ENCODE data around the gene NHLH1.

NHLH1 gene

DNA sequence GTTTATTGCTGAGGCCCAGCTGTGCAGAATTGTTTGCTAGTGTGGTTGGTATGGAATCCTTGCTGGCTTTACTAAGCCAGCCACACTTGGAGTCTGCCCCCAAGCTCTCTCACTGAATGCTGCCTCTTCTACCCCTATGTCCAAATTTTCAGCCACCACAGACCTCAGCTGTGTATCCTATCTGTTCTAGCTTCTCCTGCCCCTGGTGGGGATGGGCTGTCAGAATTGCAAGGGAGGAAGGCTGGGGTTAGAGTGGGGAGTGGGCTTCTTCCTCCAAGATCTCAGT lies 4.4 kb downstream of the NHLH1 start:
- H3K36me3 ChIP-seq (ENCODE audit: low read length): no peaks in the 10 kb centered on the region
- H3K9me3 ChIP-seq (ENCODE audit: insufficient read depth, low read length): no peaks in the 10 kb centered on the region
- H2AFZ ChIP-seq (ENCODE audit: low read depth, low read length, severe bottlenecking): no peak overlapping the region
- no peak overlapping the region for H3K4me3 ChIP-seq (ENCODE audit: insufficient read depth, low read length, poor library complexity, severe bottlenecking)
- no peak overlapping the region for H3K9ac ChIP-seq (ENCODE audit: low read length)
- no peaks in the 10 kb centered on the region for H3K27me3 ChIP-seq (ENCODE audit: low read length)
- H3F3A ChIP-seq (ENCODE audit: insufficient read depth): no peaks in the 10 kb centered on the region
- TF ChIP-seq, protein P1, sequence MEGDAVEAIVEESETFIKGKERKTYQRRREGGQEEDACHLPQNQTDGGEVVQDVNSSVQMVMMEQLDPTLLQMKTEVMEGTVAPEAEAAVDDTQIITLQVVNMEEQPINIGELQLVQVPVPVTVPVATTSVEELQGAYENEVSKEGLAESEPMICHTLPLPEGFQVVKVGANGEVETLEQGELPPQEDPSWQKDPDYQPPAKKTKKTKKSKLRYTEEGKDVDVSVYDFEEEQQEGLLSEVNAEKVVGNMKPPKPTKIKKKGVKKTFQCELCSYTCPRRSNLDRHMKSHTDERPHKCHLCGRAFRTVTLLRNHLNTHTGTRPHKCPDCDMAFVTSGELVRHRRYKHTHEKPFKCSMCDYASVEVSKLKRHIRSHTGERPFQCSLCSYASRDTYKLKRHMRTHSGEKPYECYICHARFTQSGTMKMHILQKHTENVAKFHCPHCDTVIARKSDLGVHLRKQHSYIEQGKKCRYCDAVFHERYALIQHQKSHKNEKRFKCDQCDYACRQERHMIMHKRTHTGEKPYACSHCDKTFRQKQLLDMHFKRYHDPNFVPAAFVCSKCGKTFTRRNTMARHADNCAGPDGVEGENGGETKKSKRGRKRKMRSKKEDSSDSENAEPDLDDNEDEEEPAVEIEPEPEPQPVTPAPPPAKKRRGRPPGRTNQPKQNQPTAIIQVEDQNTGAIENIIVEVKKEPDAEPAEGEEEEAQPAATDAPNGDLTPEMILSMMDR (IDR thresholded peaks at IDR 0.05; ENCODE audit: insufficient read depth, low read length, poor library complexity, severe bottlenecking): no peak
- no peak for TF ChIP-seq EZH2phosphoT487 (conservative IDR thresholded peaks at IDR 0.05; ENCODE audit: low read length)
- H4K20me1 ChIP-seq (ENCODE audit: low read depth, low read length): no peaks in the 10 kb centered on the region
- H3K4me2 ChIP-seq (ENCODE audit: low read depth, low read length, poor library complexity, severe bottlenecking): no peak overlapping the region
- H3K79me2 ChIP-seq (ENCODE audit: insufficient read depth, low read length): no peaks in the 10 kb centered on the region
- H3K9me2 ChIP-seq (replicated peaks; ENCODE audit: insufficient read depth, low read length): no peaks in the 10 kb centered on the region
- no peak overlapping the region for H3K27ac ChIP-seq (ENCODE audit: low read depth, low read length)

DNA sequence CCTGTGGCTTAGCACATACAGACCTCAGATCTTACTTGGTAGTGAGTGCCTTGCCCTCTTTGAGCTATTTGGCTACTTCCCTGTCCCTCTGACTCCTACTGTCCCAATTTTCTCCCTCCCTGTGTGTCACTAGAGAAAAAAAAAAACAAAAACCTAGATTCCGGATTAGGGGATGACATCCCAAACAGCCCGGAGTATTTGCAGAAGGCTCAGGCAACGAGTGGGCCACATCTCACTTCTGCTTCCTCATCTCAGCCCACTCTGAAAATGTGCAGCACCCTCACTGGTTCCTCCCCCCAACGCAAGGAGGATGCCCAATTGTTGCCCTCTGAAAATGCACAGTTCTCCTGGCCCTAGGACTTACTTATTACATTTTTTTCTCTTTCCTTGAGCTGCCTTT lies 4.9 kb downstream of the NHLH1 start:
- Histone ChIP-seq H4K20me1 (ENCODE audit: low read depth, low read length) (no peaks in the 10 kb centered on the region), H3K79me2 (ENCODE audit: insufficient read depth, low read length) (no peaks in the 10 kb centered on the region), H3K4me2 (ENCODE audit: low read depth, low read length, poor library complexity, severe bottlenecking) (no peak overlapping the region), H3K27me3 (ENCODE audit: low read length) (no peaks in the 10 kb centered on the region), H3F3A (ENCODE audit: insufficient read depth) (no peaks in the 10 kb centered on the region), H3K9me2 (replicated peaks; ENCODE audit: insufficient read depth, low read length) (no peaks in the 10 kb centered on the region), H3K27ac (ENCODE audit: low read depth, low read length) (no peak overlapping the region), H3K36me3 (ENCODE audit: low read length) (no peaks in the 10 kb centered on the region), H3K9me3 (ENCODE audit: insufficient read depth, low read length) (no peaks in the 10 kb centered on the region), H3K4me3 (ENCODE audit: insufficient read depth, low read length, poor library complexity, severe bottlenecking) (no peak overlapping the region), H2AFZ (ENCODE audit: low read depth, low read length, severe bottlenecking) (no peak overlapping the region), H3K9ac (ENCODE audit: low read length) (no peak overlapping the region)
- TF ChIP-seq, protein P1 (IDR thresholded peaks at IDR 0.05; ENCODE audit: insufficient read depth, low read length, poor library complexity, severe bottlenecking): no peak
- TF ChIP-seq EZH2phosphoT487 (conservative IDR thresholded peaks at IDR 0.05; ENCODE audit: low read length): no peak

DNA sequence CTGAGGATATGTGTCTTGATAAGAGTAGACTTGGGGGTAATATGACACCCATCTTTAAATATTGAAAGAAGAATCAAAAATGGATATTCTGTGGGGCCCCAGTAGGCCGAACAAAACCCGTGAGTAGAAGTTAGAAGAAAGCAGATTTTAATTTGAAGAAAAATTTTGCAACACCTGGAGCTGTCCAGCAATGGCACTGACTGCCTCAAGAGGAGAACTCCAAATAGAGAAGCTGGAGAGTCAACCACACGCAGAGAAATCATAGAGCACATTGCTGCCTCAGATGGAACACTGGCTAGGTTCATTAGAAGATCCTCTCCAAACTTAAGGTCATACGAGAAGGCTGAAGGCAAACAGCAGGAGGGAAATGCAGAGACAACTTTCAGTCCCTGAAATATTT lies 6.8 kb downstream of the NHLH1 start:
- Histone ChIP-seq H3K4me3 (ENCODE audit: insufficient read depth, low read length, poor library complexity, severe bottlenecking) (no peak overlapping the region), H3K27me3 (ENCODE audit: low read length) (no peaks in the 10 kb centered on the region), H3K79me2 (ENCODE audit: insufficient read depth, low read length) (no peaks in the 10 kb centered on the region), H3K36me3 (ENCODE audit: low read length) (no peaks in the 10 kb centered on the region), H3K9me3 (ENCODE audit: insufficient read depth, low read length) (no peaks in the 10 kb centered on the region), H3F3A (ENCODE audit: insufficient read depth) (no peaks in the 10 kb centered on the region), H4K20me1 (ENCODE audit: low read depth, low read length) (no peaks in the 10 kb centered on the region), H3K27ac (ENCODE audit: low read depth, low read length) (no peak overlapping the region), H2AFZ (ENCODE audit: low read depth, low read length, severe bottlenecking) (no peak overlapping the region), H3K4me2 (ENCODE audit: low read depth, low read length, poor library complexity, severe bottlenecking) (no peak overlapping the region), H3K9ac (ENCODE audit: low read length) (no peak overlapping the region), H3K9me2 (replicated peaks; ENCODE audit: insufficient read depth, low read length) (no peaks in the 10 kb centered on the region)
- TF ChIP-seq EZH2phosphoT487 (conservative IDR thresholded peaks at IDR 0.05; ENCODE audit: low read length): no peak
- TF ChIP-seq, protein P1 (IDR thresholded peaks at IDR 0.05; ENCODE audit: insufficient read depth, low read length, poor library complexity, severe bottlenecking): no peak

All from SU-DHL-6 (cell line).